ENCODE data around the gene SEC24C.

- TF ChIP-seq CTCF (IDR thresholded peaks at IDR 0.05) (no peak), POLR2A (IDR thresholded peaks at IDR 0.05) (no peak)
These were observed 45.5 kb downstream of the SEC24C start for GRCh38 chr10:73789659-73790055.

Measured in thyroid gland (tissue), 4 donors.